ENCODE results near the gene NAA80.
A peak's percentile ranks its signal among the peaks of the same experiment; 100 is the strongest.

Gene NAA80

GRCh38 chr3:50246517-50246954 lies 52.7 kb downstream of the NAA80 start:
- Histone ChIP-seq H3K9me3 (ENCODE audit: control insufficient read depth in 2 of 2, low read length in 2 of 2) (no peaks in the 10 kb centered on the region), H3K27me3 (ENCODE audit: control insufficient read depth in 2 of 2, insufficient read depth in 2 of 2, low read length in 2 of 2) (no peaks in the 10 kb centered on the region), H3K4me3 (ENCODE audit: low read length in 2 of 2) (peak overlapping the region in 1 of 2 donors; percentile 76), H3K36me3 (ENCODE audit: control insufficient read depth in 2 of 2, insufficient read depth in 2 of 2, low read length in 2 of 2) (peaks cover 4 to 13% of the 10 kb centered on the region in 2 donors), H3K4me1 (ENCODE audit: control insufficient read depth in 2 of 2, insufficient read depth in 2 of 2, low read length in 2 of 2) (peaks cover 60 to 70% of the 10 kb centered on the region in 2 donors), H3K9ac (ENCODE audit: low read depth in 1 of 2, low read length in 2 of 2) (peak overlapping the region; percentile 70 to 72), H3K27ac (ENCODE audit: low read depth in 2 of 2, low read length in 2 of 2) (peak overlapping the region; percentile 26 to 81)

Data from mucosa of rectum (tissue), 2 donors.